MM.1S (cell line): ENCODE data around the gene IPCEF1.

Experiments used
- DNase-seq: peaks from one replicate; pipeline ENCODE4 v3.0.0-alpha.2; 2015
- H2AFZ ChIP-seq: fragments of 300-600 bp; sonication (generic); 2 replicates; pipeline ENCODE4 v1.6.0; 2016; ENCODE audit warnings: antibody characterized with exemption, low read length
- H3F3A ChIP-seq: fragments of 300-600 bp; sonication (generic); 2 replicates; pipeline ENCODE4 v1.6.1; 2016; ENCODE audit warnings: mild to moderate bottlenecking, antibody characterized with exemption, low read length, moderate library complexity, mixed read lengths; ENCODE audit not compliant: insufficient read depth
- H3K27ac ChIP-seq: fragments of 300-600 bp; sonication (generic); 2 replicates; pipeline ENCODE4 v1.5.1; 2016; ENCODE audit warnings: mild to moderate bottlenecking, low read length
- H3K27me3 ChIP-seq: fragments of 300-600 bp; sonication (generic); replicated peaks from 2 replicates; pipeline ENCODE4 v1.6.0; 2016; ENCODE audit warnings: low read length; ENCODE audit not compliant: insufficient read depth
- H3K36me3 ChIP-seq: fragments of 300-600 bp; sonication (generic); replicated peaks from 2 replicates; pipeline ENCODE4 v1.6.1; 2016; ENCODE audit warnings: mild to moderate bottlenecking, low read length, mixed read lengths; ENCODE audit not compliant: insufficient read depth
- H3K4me1 ChIP-seq: fragments of 300-600 bp; sonication (generic); 2 replicates; pipeline ENCODE4 v1.6.1; 2016; ENCODE audit warnings: low read length, mixed read lengths
- H3K4me2 ChIP-seq: fragments of 300-600 bp; sonication (generic); 2 replicates; pipeline ENCODE4 v1.6.0; 2016; ENCODE audit warnings: low read depth, low read length
- H3K4me3 ChIP-seq: fragments of 300-600 bp; sonication (generic); 2 replicates; pipeline ENCODE4 v1.5.1; 2016; ENCODE audit warnings: low read length, mixed read lengths
- H3K79me2 ChIP-seq: fragments of 300-600 bp; sonication (generic); 2 replicates; pipeline ENCODE4 v1.6.1; 2016; ENCODE audit warnings: mixed run types, low read length, mixed read lengths
- H3K9ac ChIP-seq: fragments of 300-600 bp; sonication (generic); 2 replicates; pipeline ENCODE4 v1.6.1; 2016; ENCODE audit warnings: low read length, mixed read lengths
- H3K9me2 ChIP-seq: fragments of 300-600 bp; sonication (generic); replicated peaks from 2 replicates; pipeline ENCODE4 v1.6.1; 2016; ENCODE audit warnings: mild to moderate bottlenecking, low read length, mixed read lengths; ENCODE audit not compliant: insufficient read depth
- H3K9me3 ChIP-seq: fragments of 300-600 bp; sonication (generic); replicated peaks from 2 replicates; pipeline ENCODE4 v1.6.1; 2016; ENCODE audit warnings: mild to moderate bottlenecking, low read length, mixed read lengths; ENCODE audit not compliant: insufficient read depth
- H4K20me1 ChIP-seq: fragments of 300-600 bp; sonication (generic); 2 replicates; pipeline ENCODE4 v1.6.1; 2016; ENCODE audit warnings: mild to moderate bottlenecking, low read length, moderate library complexity, mixed read lengths; ENCODE audit not compliant: insufficient read depth
- EZH2 ChIP-seq: fragments of 300-600 bp; sonication (generic); optimal IDR thresholded peaks from 2 replicates; pipeline ENCODE3; 2017; ENCODE audit warnings: low read depth, mild to moderate bottlenecking, antibody characterized with exemption, low read length, mixed read lengths
- EZH2phosphoT487 ChIP-seq: fragments of 300-600 bp; sonication (generic); IDR thresholded peaks from 2 replicates; pipeline ENCODE4 v1.6.1; 2018; ENCODE audit warnings: antibody characterized with exemption, low read length
- TF ChIP-seq, protein P1 (sequence below): fragments of 300-600 bp; sonication (generic); IDR thresholded peaks from 2 replicates; pipeline ENCODE4 v1.5.1; 2016; ENCODE audit warnings: antibody characterized with exemption, low read length, mixed read lengths

The IPCEF1 gene

DNA sequence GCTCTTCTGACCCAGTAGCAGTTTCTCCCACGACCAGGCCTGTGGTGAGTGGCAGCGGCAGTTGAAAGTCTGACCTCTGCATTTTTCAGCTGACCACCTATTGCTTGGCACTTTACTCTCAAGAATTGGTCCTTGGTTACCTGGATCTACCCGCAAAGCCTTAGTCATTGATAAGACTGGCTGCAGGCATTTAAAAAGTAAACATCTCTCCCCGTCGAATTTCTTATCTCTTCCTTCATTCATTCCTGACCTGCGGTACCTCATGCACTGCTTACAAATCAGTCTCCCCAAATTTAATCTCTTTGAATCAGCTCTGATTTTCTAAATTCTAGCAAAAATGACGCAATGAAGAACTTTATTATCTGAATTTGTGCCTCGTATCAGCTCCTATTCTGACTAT lies 26.1 kb upstream of the IPCEF1 start:
- H3K4me2 ChIP-seq, result no peak overlapping the region
- no peaks in the 10 kb centered on the region for H3K79me2 ChIP-seq
- no peaks in the 10 kb centered on the region for H3K27me3 ChIP-seq
- DNase-seq, result no peak
- H3K9me2 ChIP-seq, result no peaks in the 10 kb centered on the region
- TF ChIP-seq EZH2phosphoT487 (no peak), EZH2 (no peak)
- TF ChIP-seq, protein P1, sequence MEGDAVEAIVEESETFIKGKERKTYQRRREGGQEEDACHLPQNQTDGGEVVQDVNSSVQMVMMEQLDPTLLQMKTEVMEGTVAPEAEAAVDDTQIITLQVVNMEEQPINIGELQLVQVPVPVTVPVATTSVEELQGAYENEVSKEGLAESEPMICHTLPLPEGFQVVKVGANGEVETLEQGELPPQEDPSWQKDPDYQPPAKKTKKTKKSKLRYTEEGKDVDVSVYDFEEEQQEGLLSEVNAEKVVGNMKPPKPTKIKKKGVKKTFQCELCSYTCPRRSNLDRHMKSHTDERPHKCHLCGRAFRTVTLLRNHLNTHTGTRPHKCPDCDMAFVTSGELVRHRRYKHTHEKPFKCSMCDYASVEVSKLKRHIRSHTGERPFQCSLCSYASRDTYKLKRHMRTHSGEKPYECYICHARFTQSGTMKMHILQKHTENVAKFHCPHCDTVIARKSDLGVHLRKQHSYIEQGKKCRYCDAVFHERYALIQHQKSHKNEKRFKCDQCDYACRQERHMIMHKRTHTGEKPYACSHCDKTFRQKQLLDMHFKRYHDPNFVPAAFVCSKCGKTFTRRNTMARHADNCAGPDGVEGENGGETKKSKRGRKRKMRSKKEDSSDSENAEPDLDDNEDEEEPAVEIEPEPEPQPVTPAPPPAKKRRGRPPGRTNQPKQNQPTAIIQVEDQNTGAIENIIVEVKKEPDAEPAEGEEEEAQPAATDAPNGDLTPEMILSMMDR, result no peak
- no peak overlapping the region for H2AFZ ChIP-seq
- H4K20me1 ChIP-seq, result no peaks in the 10 kb centered on the region
- no peaks in the 10 kb centered on the region for H3K36me3 ChIP-seq
- no peaks in the 10 kb centered on the region for H3K4me1 ChIP-seq
- no peaks in the 10 kb centered on the region for H3K9me3 ChIP-seq
- no peaks in the 10 kb centered on the region for H3F3A ChIP-seq
- no peak overlapping the region for H3K4me3 ChIP-seq
- no peak overlapping the region for H3K27ac ChIP-seq
- H3K9ac ChIP-seq, result no peak overlapping the region

- Histone ChIP-seq H3K9me2 (no peaks in the 10 kb centered on the region), H3K4me2 (no peak overlapping the region), H4K20me1 (no peaks in the 10 kb centered on the region), H3K27ac (no peak overlapping the region), H3K36me3 (no peaks in the 10 kb centered on the region), H3F3A (no peaks in the 10 kb centered on the region), H2AFZ (no peak overlapping the region), H3K4me3 (no peak overlapping the region), H3K27me3 (no peaks in the 10 kb centered on the region), H3K9me3 (no peaks in the 10 kb centered on the region), H3K9ac (no peak overlapping the region), H3K79me2 (no peaks in the 10 kb centered on the region), H3K4me1 (no peaks in the 10 kb centered on the region)
- no peak for DNase-seq
- TF ChIP-seq, protein P1, result no peak
- TF ChIP-seq EZH2phosphoT487, result no peak
- TF ChIP-seq EZH2, result no peak
These were observed 24.9 kb upstream of the IPCEF1 start for GRCh38 chr6:154381548-154381947.

DNA sequence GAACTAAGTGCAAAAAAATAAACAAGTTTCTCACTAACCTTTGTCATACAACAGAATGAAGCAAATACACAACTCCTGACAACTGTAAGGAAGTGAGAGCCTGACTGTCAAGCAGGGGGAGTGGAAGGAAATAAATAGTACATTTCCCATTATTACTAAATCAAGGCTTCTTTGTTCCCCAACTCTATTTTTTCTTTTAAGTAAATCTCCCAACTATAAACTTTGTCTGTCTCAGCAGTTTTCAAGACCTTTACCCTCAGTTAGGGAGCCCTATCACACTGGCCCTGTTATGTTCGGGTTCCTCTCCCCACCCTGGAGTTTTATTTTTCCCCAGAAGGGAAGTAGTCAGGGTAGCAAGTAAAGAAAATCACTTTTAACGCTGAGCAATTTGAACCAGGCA lies 24.1 kb upstream of the IPCEF1 start:
- Histone ChIP-seq H3K9me3 (no peaks in the 10 kb centered on the region), H3K27ac (no peak overlapping the region), H3K79me2 (no peaks in the 10 kb centered on the region), H3K36me3 (no peaks in the 10 kb centered on the region), H3K9me2 (no peaks in the 10 kb centered on the region), H3K4me3 (no peak overlapping the region), H2AFZ (no peak overlapping the region), H4K20me1 (no peaks in the 10 kb centered on the region), H3K9ac (no peak overlapping the region), H3K27me3 (no peaks in the 10 kb centered on the region), H3F3A (no peaks in the 10 kb centered on the region), H3K4me2 (no peak overlapping the region), H3K4me1 (no peaks in the 10 kb centered on the region)
- no peak for DNase-seq
- TF ChIP-seq EZH2 (no peak), EZH2phosphoT487 (no peak)
- TF ChIP-seq, protein P1, result no peak
